Measurements from ENCODE around the gene TM9SF3.

Gene TM9SF3

GRCh38 chr10:96573036-96573435 lies 13.8 kb downstream of the TM9SF3 start:
- Histone ChIP-seq H3K27ac (ENCODE audit: low read depth, low read length) (no peak overlapping the region), H3K9me2 (replicated peaks; ENCODE audit: control insufficient read depth, low read length) (no peaks in the 10 kb centered on the region), H3K79me2 (ENCODE audit: control insufficient read depth, low read length) (peaks cover 99% of the 10 kb centered on the region), H3K4me2 (ENCODE audit: low read length) (no peak overlapping the region), H4K20me1 (ENCODE audit: control insufficient read depth, insufficient read depth, low read depth, low read length) (peaks cover 13% of the 10 kb centered on the region; the same call in 1 of the 2 replicates), H3F3A (ENCODE audit: control insufficient read depth, insufficient read depth) (no peaks in the 10 kb centered on the region), H3K27me3 (ENCODE audit: control insufficient read depth, low read length) (no peaks in the 10 kb centered on the region), H3K9me3 (ENCODE audit: control insufficient read depth, insufficient read depth, low read length) (no peaks in the 10 kb centered on the region), H3K4me3 (ENCODE audit: low read length) (no peak overlapping the region), H3K4me1 (ENCODE audit: control insufficient read depth, low read length) (peaks cover 14% of the 10 kb centered on the region), H3K36me3 (ENCODE audit: control insufficient read depth, low read length) (peaks cover 60% of the 10 kb centered on the region)
- no peak for TF ChIP-seq CTCF (IDR thresholded peaks at IDR 0.05; ENCODE audit: low read depth, low read length, poor library complexity, severe bottlenecking)
- no peak for TF ChIP-seq EZH2phosphoT487 (IDR thresholded peaks at IDR 0.05; ENCODE audit: borderline replicate concordance, low read length)

- Histone ChIP-seq H3K27ac (ENCODE audit: low read depth, low read length) (no peak overlapping the region), H3K9me2 (replicated peaks; ENCODE audit: control insufficient read depth, low read length) (no peaks in the 10 kb centered on the region), H3K36me3 (ENCODE audit: control insufficient read depth, low read length) (peaks cover 56% of the 10 kb centered on the region), H3F3A (ENCODE audit: control insufficient read depth, insufficient read depth) (no peaks in the 10 kb centered on the region), H3K9me3 (ENCODE audit: control insufficient read depth, insufficient read depth, low read length) (no peaks in the 10 kb centered on the region), H3K79me2 (ENCODE audit: control insufficient read depth, low read length) (peaks cover 98% of the 10 kb centered on the region), H4K20me1 (ENCODE audit: control insufficient read depth, insufficient read depth, low read depth, low read length) (peaks cover 10% of the 10 kb centered on the region; the same call in 1 of the 2 replicates), H3K4me2 (ENCODE audit: low read length) (no peak overlapping the region), H3K4me1 (ENCODE audit: control insufficient read depth, low read length) (peaks cover under 1% of the 10 kb centered on the region; the same call in 1 of the 2 replicates), H3K27me3 (ENCODE audit: control insufficient read depth, low read length) (no peaks in the 10 kb centered on the region), H3K4me3 (ENCODE audit: low read length) (no peak overlapping the region)
- TF ChIP-seq CTCF (IDR thresholded peaks at IDR 0.05; ENCODE audit: low read depth, low read length, poor library complexity, severe bottlenecking) (no peak), EZH2phosphoT487 (IDR thresholded peaks at IDR 0.05; ENCODE audit: borderline replicate concordance, low read length) (no peak)
Observed at GRCh38 chr10:96570983-96571964, 15.5 kb downstream of the TM9SF3 start.

- Histone ChIP-seq H4K20me1 (ENCODE audit: control insufficient read depth, insufficient read depth, low read depth, low read length) (peaks cover 10% of the 10 kb centered on the region; the same call in 1 of the 2 replicates), H3K9me2 (replicated peaks; ENCODE audit: control insufficient read depth, low read length) (no peaks in the 10 kb centered on the region), H3K27me3 (ENCODE audit: control insufficient read depth, low read length) (no peaks in the 10 kb centered on the region), H3K27ac (ENCODE audit: low read depth, low read length) (no peak overlapping the region), H3K36me3 (ENCODE audit: control insufficient read depth, low read length) (peaks cover 50% of the 10 kb centered on the region), H3K4me3 (ENCODE audit: low read length) (no peak overlapping the region), H3K4me2 (ENCODE audit: low read length) (no peak overlapping the region), H3K79me2 (ENCODE audit: control insufficient read depth, low read length) (peaks cover 96% of the 10 kb centered on the region), H3F3A (ENCODE audit: control insufficient read depth, insufficient read depth) (no peaks in the 10 kb centered on the region), H3K9me3 (ENCODE audit: control insufficient read depth, insufficient read depth, low read length) (no peaks in the 10 kb centered on the region), H3K4me1 (ENCODE audit: control insufficient read depth, low read length) (no peaks in the 10 kb centered on the region)
- TF ChIP-seq EZH2phosphoT487 (IDR thresholded peaks at IDR 0.05; ENCODE audit: borderline replicate concordance, low read length) (no peak), CTCF (IDR thresholded peaks at IDR 0.05; ENCODE audit: low read depth, low read length, poor library complexity, severe bottlenecking) (no peak)
Observed at GRCh38 chr10:96570511-96570910, 16.3 kb downstream of the TM9SF3 start.
